HG03196 (cell line): ENCODE data around the gene ATG2B.
"Not testable (repeated sequence)": the region's sequence is repeated elsewhere in the genome, so short reads cannot be mapped to it uniquely, and the experiment has no call there.

Experiments used
- ATAC-seq: cut with Tn5 transposase; IDR thresholded peaks from one replicate; pipeline ENCODE4 v1.9.1; 2021; ENCODE audit not compliant: unreplicated experiment

The ATG2B gene

GRCh38 chr14:96383445-96383844 is 20.3 kb upstream of the ATG2B start:
- ATAC-seq = no peak

- ATAC-seq = no peak
Observed at GRCh38 chr14:96380735-96381134, 17.6 kb upstream of the ATG2B start.

DNA sequence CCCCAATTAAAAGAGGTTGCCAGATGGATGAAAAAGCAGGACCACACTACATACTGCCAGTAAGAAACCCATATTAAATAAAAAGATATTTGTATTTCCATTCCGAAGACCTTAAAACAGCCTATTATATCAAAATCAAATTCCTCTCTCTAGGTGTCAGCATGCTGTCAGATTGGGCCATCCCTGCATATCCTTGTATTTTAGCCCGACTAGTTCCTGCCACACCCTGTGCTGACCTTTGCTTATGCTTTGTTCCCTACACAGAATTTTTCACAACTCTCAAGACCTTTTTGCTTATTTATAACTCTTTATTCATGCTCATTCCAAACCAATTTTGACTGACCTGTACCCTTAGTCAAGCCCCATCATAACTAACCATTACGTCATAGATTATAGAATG is 13.0 kb upstream of the ATG2B start:
- ATAC-seq = no peak

DNA sequence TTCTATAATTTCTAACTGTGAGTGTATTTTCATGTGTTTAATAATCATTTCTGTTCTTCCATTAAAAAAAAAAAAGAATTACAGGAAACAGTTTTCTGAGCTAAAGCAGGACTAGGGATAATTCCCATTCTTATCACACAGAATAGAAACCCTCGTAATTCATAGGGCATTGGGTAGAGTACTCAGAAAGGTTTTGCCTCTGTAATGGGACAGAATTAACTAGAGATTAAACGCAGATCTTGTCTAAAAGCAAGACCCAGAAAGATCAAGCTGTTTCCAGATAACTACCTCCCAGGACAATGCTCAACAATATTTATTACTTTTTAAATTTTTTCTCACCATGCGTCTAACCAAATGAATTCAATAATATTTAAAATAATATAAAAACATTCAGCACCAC is 10.4 kb upstream of the ATG2B start:
- no peak for ATAC-seq

GRCh38 chr14:96370528-96370927 is 7.4 kb upstream of the ATG2B start:
- ATAC-seq = no peak

DNA sequence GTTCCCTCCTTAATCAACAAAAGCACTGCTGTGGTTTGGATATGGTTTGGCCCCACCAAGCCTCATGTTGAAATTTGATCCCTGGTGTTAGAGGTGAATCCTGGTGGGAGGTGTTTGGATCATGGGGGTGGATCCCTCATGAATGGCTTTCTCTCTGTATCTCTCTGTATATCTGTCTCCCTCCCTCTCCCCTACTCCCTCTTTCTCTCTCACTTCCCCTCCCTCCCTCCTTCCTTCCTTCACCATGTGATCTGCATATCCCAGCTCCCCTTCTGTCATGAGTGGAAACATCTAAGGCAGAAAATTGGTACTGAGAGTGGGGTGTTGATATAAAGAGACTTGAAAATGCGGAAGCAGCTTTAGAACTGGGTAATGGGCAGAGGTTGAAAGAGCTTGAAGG is 5.4 kb upstream of the ATG2B start:
- no peak for ATAC-seq

DNA sequence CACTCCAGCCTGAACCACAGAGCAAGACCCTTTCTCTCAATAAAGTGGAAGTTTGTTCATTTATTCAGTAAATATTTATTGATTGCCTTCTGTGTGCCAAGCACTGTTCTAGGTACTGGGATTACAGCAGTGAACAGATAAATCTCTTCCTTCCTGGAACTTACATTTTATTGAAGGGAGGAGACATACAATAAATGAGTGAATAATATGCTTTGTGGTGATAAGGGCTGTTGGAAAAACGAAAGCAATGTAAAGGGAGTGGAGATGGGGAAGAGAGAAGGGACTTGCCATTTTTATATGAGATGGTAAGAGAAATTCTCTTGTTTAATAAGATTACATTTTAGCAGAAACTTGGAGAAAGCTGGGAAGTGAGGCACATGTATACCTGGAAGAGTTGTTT is 1.8 kb upstream of the ATG2B start:
- ATAC-seq = no peak

- ATAC-seq = peak; percentile 24
Observed at GRCh38 chr14:96363751-96364336, 703 bp upstream of the ATG2B start.

DNA sequence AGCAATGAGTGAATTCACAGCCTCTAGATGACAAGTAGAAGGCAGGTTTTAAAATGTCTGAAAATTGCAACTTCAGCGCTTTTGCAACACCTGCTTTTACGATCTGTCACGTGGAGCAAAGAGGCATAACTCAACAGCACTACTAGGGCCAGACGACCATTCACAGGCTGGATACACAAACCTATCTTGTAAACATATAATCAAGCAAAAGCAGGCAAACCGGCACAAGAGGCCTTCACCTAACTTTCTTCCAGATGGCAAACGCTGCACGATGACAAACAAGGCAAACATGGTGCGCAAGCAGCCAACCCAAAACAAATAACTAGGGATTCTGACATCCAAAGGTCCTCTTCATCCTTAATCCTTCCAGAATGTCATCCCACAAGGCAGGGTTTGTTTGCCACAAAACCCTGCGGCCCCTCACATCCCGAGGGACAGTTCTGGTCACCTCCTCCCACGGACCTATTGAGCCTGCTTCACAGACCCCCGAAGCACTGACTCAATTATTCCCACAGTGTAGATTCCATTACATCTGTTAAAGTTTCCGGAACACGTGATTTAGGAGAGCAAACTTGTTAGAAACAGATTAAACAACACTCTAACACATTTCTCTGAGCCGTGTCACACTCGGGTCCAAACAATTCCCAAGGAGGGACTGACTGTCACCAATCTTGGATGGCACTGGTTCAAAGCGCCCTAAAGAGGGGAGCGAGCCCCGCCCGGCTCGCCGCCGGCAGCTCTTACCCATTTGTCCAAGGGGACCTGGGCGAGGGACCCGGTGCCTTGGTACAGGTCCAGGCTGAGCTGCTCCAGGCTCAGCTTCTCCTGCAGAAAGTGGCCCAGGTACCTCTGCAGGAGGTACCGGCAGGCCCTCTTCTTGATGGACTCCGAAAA is 823 bp downstream of the ATG2B start:
- peak; percentile 22 for ATAC-seq

- ATAC-seq = no peak
Observed at GRCh38 chr14:96359959-96360358, 3.2 kb downstream of the ATG2B start.

DNA sequence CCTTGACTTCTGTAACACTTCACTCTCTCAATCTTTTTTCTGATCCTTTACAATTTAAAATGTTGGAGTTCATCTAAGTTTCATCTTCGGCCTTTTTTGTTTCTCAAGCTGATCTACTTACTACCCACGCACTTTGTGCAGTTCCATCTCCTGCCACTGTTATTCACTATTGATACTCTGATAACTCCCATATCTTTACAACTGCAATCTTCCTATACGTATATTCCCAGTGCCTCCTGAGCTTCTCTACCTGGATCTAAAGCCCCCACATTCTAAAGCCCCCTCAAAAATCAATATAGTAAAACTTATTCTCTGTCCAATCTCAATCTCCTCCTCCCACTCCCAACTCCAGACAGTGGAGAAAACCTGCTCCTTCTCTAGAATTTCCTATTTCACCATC is 5.9 kb downstream of the ATG2B start:
- no peak for ATAC-seq

DNA sequence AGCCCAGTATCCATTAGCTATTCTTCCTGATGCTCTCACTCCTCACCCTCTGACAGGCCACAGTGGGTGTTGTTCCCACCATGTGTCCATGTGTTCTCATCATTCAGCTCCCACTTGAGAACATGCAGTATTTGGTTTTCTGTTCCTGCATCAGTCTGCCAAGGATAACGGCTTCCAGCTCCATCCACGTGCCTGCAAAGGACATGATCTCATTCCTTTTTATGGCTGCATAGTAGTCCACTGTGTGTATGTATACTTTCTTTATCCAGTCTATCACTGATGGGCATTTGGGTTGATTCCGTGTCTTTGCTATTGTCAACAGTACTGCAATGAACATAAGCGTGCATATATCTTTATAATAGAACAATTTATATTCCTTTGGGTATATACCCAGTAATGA is 8.9 kb downstream of the ATG2B start:
- no peak for ATAC-seq

DNA sequence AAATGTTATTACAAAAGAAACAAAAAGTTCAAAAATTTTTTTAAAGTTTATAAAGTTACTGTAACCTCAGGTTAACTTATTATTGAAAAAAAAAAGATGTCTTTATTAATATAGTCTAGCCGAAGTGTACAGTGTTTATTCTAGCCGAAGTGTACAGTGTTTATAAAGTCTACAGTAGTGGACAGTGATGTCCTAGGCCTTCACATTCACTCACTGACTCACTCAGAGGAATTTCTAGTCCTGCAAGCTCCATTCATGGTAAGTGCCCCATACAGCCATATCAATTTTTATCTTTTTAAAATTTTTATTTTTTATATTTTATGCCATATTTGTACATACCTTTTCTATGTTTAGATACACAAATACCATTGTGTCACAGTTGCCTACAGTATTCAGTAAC is 10.4 kb downstream of the ATG2B start:
- no peak for ATAC-seq

DNA sequence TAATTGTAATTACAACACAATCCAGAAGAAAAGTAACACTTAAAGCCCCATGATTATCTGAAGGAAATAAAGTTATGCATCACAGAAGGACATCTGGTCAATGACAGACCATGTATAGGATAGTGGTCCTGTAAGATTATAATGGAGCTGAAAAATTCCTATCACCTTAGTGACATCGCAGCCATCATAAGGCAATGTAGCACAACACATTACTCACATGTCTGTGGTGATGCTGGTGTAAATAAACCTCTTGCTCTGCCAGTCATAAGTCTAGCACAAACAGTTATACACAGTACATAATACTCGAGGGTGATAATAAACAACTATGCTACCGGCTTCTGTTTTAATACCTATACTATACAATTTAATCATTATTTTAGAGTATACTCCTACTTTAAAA is 11.2 kb downstream of the ATG2B start:
- ATAC-seq = no peak

- no peak for ATAC-seq
Observed at GRCh38 chr14:96349286-96350075, 13.7 kb downstream of the ATG2B start.

GRCh38 chr14:96347957-96348356 is 15.2 kb downstream of the ATG2B start:
- ATAC-seq = not testable (repeated sequence)

DNA sequence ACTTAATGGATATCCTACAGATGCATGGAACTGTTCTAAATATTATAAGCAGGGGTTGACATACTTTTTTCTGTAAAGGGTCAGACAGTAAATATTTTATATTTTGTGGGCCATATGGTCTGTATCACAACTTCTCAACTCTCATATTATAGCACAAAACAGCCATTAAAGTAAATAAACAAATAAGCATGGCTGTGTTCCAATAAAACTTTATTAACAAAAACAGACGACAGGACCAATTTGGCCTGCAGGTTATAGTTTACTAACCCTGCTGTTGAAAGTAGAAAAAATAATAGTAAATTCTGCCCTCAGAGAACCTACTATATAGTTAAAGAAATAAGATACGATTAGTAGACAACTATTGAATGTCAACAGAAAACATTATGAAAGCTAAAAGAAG is 17.5 kb downstream of the ATG2B start:
- no peak for ATAC-seq

DNA sequence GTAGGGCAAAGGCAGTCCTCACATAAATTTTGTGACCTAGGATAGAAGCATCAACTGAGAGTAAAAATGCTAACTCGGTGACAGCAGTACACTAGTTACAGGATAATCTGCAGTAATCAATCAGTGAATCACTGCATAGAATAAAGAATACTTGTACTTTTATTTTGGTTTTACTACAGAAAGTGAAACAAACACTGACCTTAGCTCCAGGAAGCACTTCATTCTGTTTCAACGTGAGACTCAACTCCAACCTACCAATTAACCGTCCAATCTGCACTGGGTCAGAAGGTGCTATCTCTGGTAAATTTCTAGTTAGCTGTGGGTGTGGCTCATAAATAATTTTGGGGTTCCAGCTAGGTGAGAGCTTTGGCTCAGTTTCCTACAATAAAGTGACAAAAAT is 21.8 kb downstream of the ATG2B start:
- no peak for ATAC-seq

GRCh38 chr14:96338551-96338950 is 24.6 kb downstream of the ATG2B start:
- no peak for ATAC-seq

DNA sequence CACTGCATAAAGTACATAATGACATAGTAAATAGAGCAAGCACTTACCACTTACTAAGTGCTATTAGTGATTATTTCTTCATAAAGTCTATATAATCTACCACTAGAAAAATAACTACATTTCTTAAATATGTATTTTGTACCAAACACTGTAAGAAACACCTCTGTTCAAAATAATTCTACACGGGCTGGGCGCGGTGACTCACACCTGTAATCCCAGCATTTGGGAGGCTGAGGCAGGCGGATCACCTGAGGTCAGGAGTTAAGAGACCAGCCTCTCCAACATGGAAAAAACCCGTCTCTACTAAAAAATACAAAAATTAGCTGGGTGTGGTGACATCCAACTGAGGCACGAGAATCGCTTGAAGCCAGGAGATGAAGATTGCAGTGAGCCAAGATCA is 38.9 kb downstream of the ATG2B start:
- ATAC-seq = no peak

DNA sequence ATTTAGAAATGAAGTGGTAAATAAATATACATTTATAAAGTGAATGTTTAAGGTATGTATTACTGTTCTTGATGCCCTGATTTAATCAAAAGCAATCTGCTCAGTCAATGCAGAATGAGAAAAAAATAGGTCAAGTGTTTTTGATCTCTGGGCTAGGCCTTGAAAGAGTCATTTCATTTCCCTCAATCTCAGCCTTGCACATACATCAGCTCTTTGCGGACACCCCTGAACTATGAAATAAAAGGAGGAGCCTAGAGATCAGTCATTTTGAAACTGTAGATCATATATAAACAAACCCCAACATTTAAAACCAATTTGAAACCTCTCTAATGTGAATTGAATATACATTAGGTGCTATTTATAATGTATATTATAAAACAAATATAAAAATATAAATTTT is 42.5 kb downstream of the ATG2B start:
- ATAC-seq = no peak

- ATAC-seq = no peak
Observed at GRCh38 chr14:96318836-96319235, 44.3 kb downstream of the ATG2B start.
